Mononuclear cell (primary cell): ENCODE results near the gene LRRC36. TPM values are rescaled to one million over a fixed set of nuclear protein-coding genes. Genes with fewer than 3 reads are reported as not detected.

Experiments
- H3K27me3 ChIP-seq: 2 replicates; pipeline ENCODE4 v1.6.0; 2011; ENCODE audit warnings: low read length, control low read depth; ENCODE audit not compliant: insufficient read depth
- H3K4me1 ChIP-seq: 2 replicates; pipeline ENCODE4 v1.5.1; 2011; ENCODE audit warnings: mild to moderate bottlenecking, low read length, control low read depth; ENCODE audit not compliant: insufficient read depth
- H3K4me3 ChIP-seq: 2 replicates; pipeline ENCODE4 v1.5.1; 2011; ENCODE audit warnings: mild to moderate bottlenecking, low read length, moderate library complexity
- H3K9me3 ChIP-seq: 2 replicates; pipeline ENCODE4 v1.5.1; 2011; ENCODE audit warnings: low read depth, mild to moderate bottlenecking, control low read depth, low read length
- total RNA-seq: library from RNA; depleted of rRNA; stranded (reverse); fragments of >200 nt; gene quantifications from one replicate; pipeline ENCODE4 v1.2.3, GENCODE V29; 2012

Gene LRRC36
- total RNA-seq, 1 donor: 0.31 TPM

- Histone ChIP-seq H3K4me3 (no peak overlapping the region), H3K4me1 (peaks cover 39% of the 10 kb centered on the region), H3K27me3 (peaks cover 6% of the 10 kb centered on the region), H3K9me3 (no peaks in the 10 kb centered on the region)
Observed at GRCh38 chr16:67388191-67388590, 61.6 kb downstream of the LRRC36 start.

- H3K9me3 ChIP-seq: no peaks in the 10 kb centered on the region
- H3K27me3 ChIP-seq: peaks cover 8% of the 10 kb centered on the region
- H3K4me1 ChIP-seq: peaks cover 43% of the 10 kb centered on the region
- no peak overlapping the region for H3K4me3 ChIP-seq
Observed at GRCh38 chr16:67388591-67388990, 62.0 kb downstream of the LRRC36 start.

GRCh38 chr16:67389911-67390815 is 63.5 kb downstream of the LRRC36 start:
- no peaks in the 10 kb centered on the region for H3K9me3 ChIP-seq
- H3K4me1 ChIP-seq: peaks cover 59% of the 10 kb centered on the region
- no peak overlapping the region for H3K4me3 ChIP-seq
- H3K27me3 ChIP-seq: peaks cover 19% of the 10 kb centered on the region

- peaks cover 67% of the 10 kb centered on the region for H3K4me1 ChIP-seq
- no peaks in the 10 kb centered on the region for H3K9me3 ChIP-seq
- no peak overlapping the region for H3K4me3 ChIP-seq
- peaks cover 22% of the 10 kb centered on the region for H3K27me3 ChIP-seq
Observed at GRCh38 chr16:67390816-67391423, 64.3 kb downstream of the LRRC36 start.

GRCh38 chr16:67391424-67392300 is 65.0 kb downstream of the LRRC36 start:
- Histone ChIP-seq H3K27me3 (peaks cover 22% of the 10 kb centered on the region), H3K4me3 (no peak overlapping the region), H3K4me1 (peaks cover 68% of the 10 kb centered on the region), H3K9me3 (no peaks in the 10 kb centered on the region)

- peaks cover 22% of the 10 kb centered on the region for H3K27me3 ChIP-seq
- no peak overlapping the region for H3K4me3 ChIP-seq
- H3K4me1 ChIP-seq: peaks cover 68% of the 10 kb centered on the region
- no peaks in the 10 kb centered on the region for H3K9me3 ChIP-seq
Observed at GRCh38 chr16:67392301-67393059, 65.9 kb downstream of the LRRC36 start.

GRCh38 chr16:67393111-67393787 is 66.6 kb downstream of the LRRC36 start, which contains the start of gene TPPP3:
Gene TPPP3, minus strand, starts transcription at chr16:67393498. Its CDS starts 2,387 bp downstream, at chr16:67391111.
- Histone ChIP-seq H3K27me3 (peaks cover 22% of the 10 kb centered on the region), H3K4me1 (peaks cover 68% of the 10 kb centered on the region), H3K9me3 (no peaks in the 10 kb centered on the region), H3K4me3 (peak within 1 kb of the TSS; percentile 24)

GRCh38 chr16:67393788-67394154 is 67.2 kb downstream of the LRRC36 start:
- peak overlapping the region; percentile 24 for H3K4me3 ChIP-seq
- no peaks in the 10 kb centered on the region for H3K9me3 ChIP-seq
- peaks cover 22% of the 10 kb centered on the region for H3K27me3 ChIP-seq
- peaks cover 68% of the 10 kb centered on the region for H3K4me1 ChIP-seq

GRCh38 chr16:67394155-67395104 is 67.8 kb downstream of the LRRC36 start:
- Histone ChIP-seq H3K27me3 (peaks cover 22% of the 10 kb centered on the region), H3K4me1 (peaks cover 66% of the 10 kb centered on the region), H3K4me3 (peak overlapping the region; percentile 24), H3K9me3 (no peaks in the 10 kb centered on the region)

- peaks cover 22% of the 10 kb centered on the region for H3K27me3 ChIP-seq
- no peaks in the 10 kb centered on the region for H3K9me3 ChIP-seq
- H3K4me3 ChIP-seq: peak overlapping the region; percentile 24
- peaks cover 59% of the 10 kb centered on the region for H3K4me1 ChIP-seq
Observed at GRCh38 chr16:67395105-67395457, 68.5 kb downstream of the LRRC36 start.

GRCh38 chr16:67395458-67396158 is 69.0 kb downstream of the LRRC36 start:
- peaks cover 54% of the 10 kb centered on the region for H3K4me1 ChIP-seq
- H3K9me3 ChIP-seq: no peaks in the 10 kb centered on the region
- peaks cover 22% of the 10 kb centered on the region for H3K27me3 ChIP-seq
- H3K4me3 ChIP-seq: no peak overlapping the region

- no peaks in the 10 kb centered on the region for H3K9me3 ChIP-seq
- H3K27me3 ChIP-seq: peaks cover 22% of the 10 kb centered on the region
- peaks cover 46% of the 10 kb centered on the region for H3K4me1 ChIP-seq
- H3K4me3 ChIP-seq: no peak overlapping the region
Observed at GRCh38 chr16:67396159-67397035, 69.8 kb downstream of the LRRC36 start.
